Measurements from ENCODE around the gene RHCG. TPM values are rescaled to one million over a fixed set of nuclear protein-coding genes. Genes with fewer than 3 reads are reported as not detected.

Gene RHCG
- total RNA-seq, 1 donor from 2014 or later = not detected

- no peak overlapping the region for H3K27ac Mint-ChIP-seq
- H3K9me3 Mint-ChIP-seq = no peaks in the 10 kb centered on the region
- no peak overlapping the region for H3K4me3 Mint-ChIP-seq
- DNase-seq (ENCODE audit: low spot score) = no peak
- H3K27me3 Mint-ChIP-seq (ENCODE audit: insufficient read depth) = peaks cover 29% of the 10 kb centered on the region
- intact Hi-C loops (cut with micrococcal nuclease) = no loop called here
- peaks cover 7% of the 10 kb centered on the region for H3K4me1 Mint-ChIP-seq (ENCODE audit: low read depth)
- H3K36me3 Mint-ChIP-seq (ENCODE audit: low read depth) = no peaks in the 10 kb centered on the region
Measured at GRCh38 chr15:89426500-89426899, 69.9 kb downstream of the RHCG start.

GRCh38 chr15:89423981-89424380 is 72.4 kb downstream of the RHCG start:
- H3K36me3 Mint-ChIP-seq (ENCODE audit: low read depth) = no peaks in the 10 kb centered on the region
- H3K27me3 Mint-ChIP-seq (ENCODE audit: insufficient read depth) = peaks cover 36% of the 10 kb centered on the region
- no peaks in the 10 kb centered on the region for H3K4me1 Mint-ChIP-seq (ENCODE audit: low read depth)
- no peak overlapping the region for H3K27ac Mint-ChIP-seq
- H3K4me3 Mint-ChIP-seq = no peak overlapping the region
- intact Hi-C loops (cut with micrococcal nuclease) = no loop called here
- DNase-seq (ENCODE audit: low spot score) = no peak
- no peaks in the 10 kb centered on the region for H3K9me3 Mint-ChIP-seq

Other genes starting within 250 kb of the RHCG start
- 116 and 134 TPM in 2 replicates for gene POLG, start 161.8 kb downstream of the RHCG start, total RNA-seq
- 17.6 and 19.2 TPM in 2 replicates for gene TICRR, start 78.9 kb upstream of the RHCG start, total RNA-seq
- gene KIF7, start 158.9 kb upstream of the RHCG start, total RNA-seq = 2.4 and 2.7 TPM in 2 replicates
- gene PLIN1, start 182.8 kb upstream of the RHCG start, total RNA-seq = not detected in 2 replicates
- gene PEX11A, start 194.2 kb upstream of the RHCG start, total RNA-seq = 0.66 and 1.0 TPM in 2 replicates
- gene WDR93, start 194.2 kb upstream of the RHCG start, total RNA-seq = not detected in 2 replicates